Measurements from ENCODE around the gene TIRAP. TPM values are rescaled to one million over a fixed set of nuclear protein-coding genes. Genes with fewer than 3 reads are reported as not detected.
A peak's percentile ranks its signal among the peaks of the same experiment; 100 is the strongest.

TIRAP gene
- 1 to 10 TPM; 4.5 to 5.8 (median 5.6) TPM for total RNA-seq

DNA sequence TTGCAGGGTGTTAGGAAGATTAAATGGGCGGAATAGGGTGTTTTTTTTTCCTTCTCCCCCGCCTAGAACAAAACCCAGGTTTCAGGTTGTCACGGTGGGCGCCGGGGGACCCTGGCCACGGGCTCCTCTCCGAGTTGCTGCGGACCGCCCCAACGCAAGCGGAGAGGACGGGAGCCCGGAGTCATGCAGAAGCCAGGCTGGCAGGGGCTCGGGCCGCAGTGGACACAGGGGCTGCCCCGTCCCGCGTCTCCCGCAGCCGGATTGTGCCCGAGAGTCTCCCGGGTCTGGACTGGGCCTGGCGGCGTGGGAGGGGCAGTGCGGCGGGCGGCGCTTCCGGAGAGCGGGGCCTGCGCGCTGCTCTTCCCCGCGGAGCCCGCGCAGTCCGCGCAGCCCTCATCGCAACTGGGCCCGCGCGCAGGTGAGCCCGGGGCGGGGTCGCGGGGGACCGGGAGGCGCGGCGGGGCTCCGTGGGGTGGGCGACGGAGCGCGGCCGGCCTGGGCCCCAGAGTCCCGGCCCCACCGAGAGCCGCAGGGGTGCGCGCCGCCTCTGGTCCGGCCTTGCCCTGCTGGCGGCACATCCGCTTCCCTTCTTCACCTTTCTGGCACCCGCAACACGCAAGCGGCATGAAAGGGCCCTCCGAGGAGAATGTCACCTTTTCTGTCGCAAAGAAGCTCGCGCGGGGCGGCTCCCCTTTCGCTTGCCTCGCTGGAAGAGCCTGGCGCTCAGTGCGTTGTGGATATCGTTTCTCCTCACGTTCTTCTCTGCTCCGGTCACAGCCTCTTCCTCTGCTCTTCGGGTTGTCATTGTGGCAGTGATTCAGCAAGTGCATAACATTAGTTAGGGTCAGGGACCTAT, at the start of gene TIRAP:
TSS of gene TIRAP (plus strand) at position 358 of the 856 bp plus-strand sequence. CDS start 7,802 bp downstream, outside the sequence.
- no peaks in the 10 kb centered on the region for H3K9me3 ChIP-seq
- H3K27ac ChIP-seq = peak within 1 kb of the TSS; percentile 85 to 95 (median 92)
- peak; percentile 39 to 42 for TF ChIP-seq POLR2A (IDR thresholded peaks at IDR 0.05)
- peak; percentile 27 to 52 (median 39) for TF ChIP-seq CTCF (IDR thresholded peaks at IDR 0.05 in 4 of 5, conservative IDR thresholded peaks at IDR 0.05 in 1 of 5)
- no peaks in the 10 kb centered on the region for H3K27me3 ChIP-seq
- intact Hi-C loops (cut with DNase I; ENCODE audit: low total_unique reads) (loop anchor here (1.0 kb wide), 2 partner anchors 15 to 21 kb away; partner anchors contain the start of genes DCPS and SRPRA), in situ Hi-C loops (cut with MboI; ENCODE audit: low sequenced_read_pairs in 4 of 4) (no loop called here)
- H3K36me3 ChIP-seq = no peaks in the 10 kb centered on the region
- DNase-seq (peak; percentile 30 to 59), ATAC-seq (peak; percentile 83 to 86)
- H3K4me1 ChIP-seq = peaks cover 11 to 21% of the 10 kb centered on the region in 2 donors
- H3K4me3 ChIP-seq = peak within 1 kb of the TSS; percentile 72 to 88 (median 84)

DNA sequence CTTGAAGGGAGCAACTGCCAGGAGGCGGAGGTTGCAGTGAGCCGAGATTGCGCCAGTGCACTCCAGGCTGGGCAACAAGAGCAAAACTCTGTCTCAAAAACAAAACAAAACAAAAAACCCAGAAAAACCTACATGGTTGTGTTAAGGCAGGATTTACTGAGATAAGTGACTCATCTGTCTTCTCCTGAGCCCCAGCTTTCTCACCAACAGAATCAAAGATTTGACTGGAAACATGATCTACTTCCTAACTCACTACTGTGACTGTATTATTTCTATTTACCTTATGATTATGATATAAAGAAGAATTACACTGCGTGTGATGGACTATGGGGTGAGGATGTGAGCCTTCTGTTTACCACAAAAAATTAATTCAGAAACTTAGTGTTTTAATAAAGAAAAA, 49.5 kb upstream of the TIRAP start:
- ATAC-seq = no peak
- intact Hi-C loops (cut with DNase I; ENCODE audit: low total_unique reads) = no loop called here
- H3K4me1 ChIP-seq = peaks cover 12 to 20% of the 10 kb centered on the region in 2 donors
- in situ Hi-C loops (cut with MboI; ENCODE audit: low sequenced_read_pairs in 4 of 4) = loop anchor here in 1 of 4 donors (25.0 kb wide), 1 partner anchor 621 kb away; no protein-coding TSS in a partner anchor
- no peak for DNase-seq
- H3K27ac ChIP-seq = no peak overlapping the region
- no peak for TF ChIP-seq POLR2A (IDR thresholded peaks at IDR 0.05)
- no peak for TF ChIP-seq CTCF (IDR thresholded peaks at IDR 0.05 in 4 of 5, conservative IDR thresholded peaks at IDR 0.05 in 1 of 5)
- H3K4me3 ChIP-seq = no peak overlapping the region
- H3K9me3 ChIP-seq = no peaks in the 10 kb centered on the region
- no peaks in the 10 kb centered on the region for H3K27me3 ChIP-seq
- H3K36me3 ChIP-seq = peaks cover 0 to 28% of the 10 kb centered on the region in 2 donors

DNA sequence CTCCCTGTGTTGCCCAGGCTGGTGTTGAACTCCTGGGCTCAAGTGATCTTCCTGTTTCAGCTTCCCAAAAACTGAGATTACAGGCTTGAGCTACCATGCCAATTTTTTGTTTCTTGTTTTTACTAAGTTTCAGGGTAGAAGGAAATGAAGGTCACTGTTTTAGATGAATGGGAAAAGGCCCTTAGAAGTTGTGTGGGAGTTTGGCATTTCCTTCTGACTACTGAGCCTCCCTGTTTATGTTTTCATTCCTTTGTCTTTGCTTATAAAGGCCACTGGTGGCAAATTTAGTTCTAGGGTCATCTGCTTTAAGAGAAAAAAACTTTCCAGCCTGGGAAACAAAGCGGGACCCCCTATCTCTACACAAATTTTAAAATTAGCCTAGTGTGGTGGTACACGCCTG, 36.3 kb upstream of the TIRAP start:
- in situ Hi-C loops (cut with MboI; ENCODE audit: low sequenced_read_pairs in 4 of 4) = loop anchor here in 1 of 4 donors (25.0 kb wide), 1 partner anchor 634 kb away; no protein-coding TSS in a partner anchor
- ATAC-seq (no peak), DNase-seq (no peak)
- no peak overlapping the region for H3K27ac ChIP-seq
- H3K4me3 ChIP-seq = no peak overlapping the region
- no peaks in the 10 kb centered on the region for H3K4me1 ChIP-seq
- intact Hi-C loops (cut with DNase I; ENCODE audit: low total_unique reads) = no loop called here
- no peaks in the 10 kb centered on the region for H3K9me3 ChIP-seq
- peaks cover 0 to 40% of the 10 kb centered on the region in 2 donors for H3K36me3 ChIP-seq
- no peaks in the 10 kb centered on the region for H3K27me3 ChIP-seq
- TF ChIP-seq POLR2A (IDR thresholded peaks at IDR 0.05) (no peak), CTCF (IDR thresholded peaks at IDR 0.05 in 4 of 5, conservative IDR thresholded peaks at IDR 0.05 in 1 of 5) (no peak)

DNA sequence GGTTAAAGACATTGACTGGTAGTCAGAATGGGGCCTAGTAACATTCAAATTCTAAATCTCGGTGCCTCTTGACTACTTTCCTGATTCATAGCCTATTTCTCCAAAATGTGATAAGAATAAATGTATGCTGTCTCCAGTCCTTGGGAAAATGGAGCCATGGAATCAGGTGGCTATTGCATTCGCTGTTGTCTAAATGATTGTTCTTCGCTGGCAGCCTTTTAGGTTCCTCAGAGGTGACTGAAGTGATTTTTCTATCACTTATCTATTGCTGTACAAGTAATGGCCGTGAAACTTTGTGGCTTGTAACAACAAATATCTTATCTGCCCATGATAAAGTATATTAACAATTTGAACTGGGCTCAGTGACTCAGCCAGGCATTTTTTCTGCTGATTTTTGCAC, 29.6 kb upstream of the TIRAP start:
- in situ Hi-C loops (cut with MboI; ENCODE audit: low sequenced_read_pairs in 4 of 4) (no loop called here), intact Hi-C loops (cut with DNase I; ENCODE audit: low total_unique reads) (no loop called here)
- H3K36me3 ChIP-seq = peaks cover 0 to 39% of the 10 kb centered on the region in 2 donors
- H3K9me3 ChIP-seq = no peaks in the 10 kb centered on the region
- TF ChIP-seq CTCF (IDR thresholded peaks at IDR 0.05 in 4 of 5, conservative IDR thresholded peaks at IDR 0.05 in 1 of 5) (no peak), POLR2A (IDR thresholded peaks at IDR 0.05) (no peak)
- H3K27ac ChIP-seq = no peak overlapping the region
- no peaks in the 10 kb centered on the region for H3K27me3 ChIP-seq
- ATAC-seq (no peak), DNase-seq (no peak)
- peaks cover 9 to 13% of the 10 kb centered on the region in 2 donors for H3K4me1 ChIP-seq
- H3K4me3 ChIP-seq = no peak overlapping the region

Data from gastrocnemius medialis (tissue), 4 donors.